K562 (cell line): ENCODE measurements around the gene MRPL2. TPM values are rescaled to one million over a fixed set of nuclear protein-coding genes. Genes with fewer than 3 reads are reported as not detected.
A peak's percentile ranks its signal among the peaks of the same experiment; 100 is the strongest.

Source experiments
- ATAC-seq: fragments of 200-7000 bp; cut with Tn5 transposase; 3 replicates; pipeline ENCODE4 v1.9.1; 2020; ENCODE audit warnings: moderate library complexity
- BruUV-seq: library from RNA; stranded (reverse); fragments of 400-500 nt; replicated peaks from 2 replicates; lab custom pipeline; 2021; lab: Mats Ljungman, UMichigan
- CTCF ChIA-PET: fragments of 300-600 bp; formaldehyde crosslinking; extraction: SDS; loops from one replicate; lab custom pipeline; 2021; ENCODE audit warnings: low intra/inter-chr PET ratio; lab: Yijun Ruan, JAX
- POLR2A ChIA-PET: fragments of 300-600, 350-650 bp; sonication (Branson Sonifier 250); formaldehyde crosslinking; extraction: SDS; loops from one replicate; lab custom pipeline; 2021; ENCODE audit warnings: antibody characterized with exemption, inconsistent platforms; lab: Yijun Ruan, JAX
- DNase-seq, 4 experiments: peaks; one replicate each; pipeline versions ENCODE4 v3.0.0 to v3.0.0-alpha.2; 2011 to 2018; ENCODE audit warnings: low spot score in 3 of 4, mixed read lengths in 3 of 4; ENCODE audit errors: extremely low read depth in 1 of 4
- FAIRE-seq: peaks from 2 replicates; lab custom pipeline; 2011; peaks lifted over from hg19 to GRCh38; lab: Jason Lieb, UNC
- H2AFZ ChIP-seq: 2 replicates; pipeline ENCODE4 v1.6.0; 2011; ENCODE audit warnings: low read depth, low read length, control low read depth, inconsistent platforms
- H3K27ac ChIP-seq: fragments of 200-600 bp; 3 replicates; pipeline ENCODE4 v1.8.0; 2011; ENCODE audit warnings: low read depth, mild to moderate bottlenecking, control low read depth, inconsistent platforms, low read length, moderate library complexity, mixed read lengths; ENCODE audit errors: extremely low read depth
- H3K27me3 ChIP-seq, 2 experiments: fragments of 300-600 bp in 1 of 2; 2 replicates in 1 of 2; 3 replicates in 1 of 2; pipeline versions ENCODE4 v1.6.0 to v1.8.0; 2011; ENCODE audit warnings: inconsistent platforms in 2 of 2, low read length in 2 of 2, mild to moderate bottlenecking in 1 of 2, mixed read lengths in 1 of 2, moderate library complexity in 1 of 2; ENCODE audit not compliant: control insufficient read depth in 2 of 2, insufficient read depth in 2 of 2
- H3K36me3 ChIP-seq: fragments of 300-600 bp; 3 replicates; pipeline ENCODE4 v1.8.0; 2011; ENCODE audit warnings: mild to moderate bottlenecking, low read length, inconsistent platforms; ENCODE audit not compliant: control insufficient read depth, insufficient read depth
- H3K4me1 ChIP-seq, 2 experiments: fragments of 200-600 bp in 1 of 2; replicated peaks in 1 of 2; 2 replicates in 1 of 2; 3 replicates in 1 of 2; pipeline versions ENCODE4 v1.5.1 to v1.8.0; 2011; ENCODE audit warnings: inconsistent platforms in 2 of 2, low read length in 2 of 2, mild to moderate bottlenecking in 1 of 2, mixed read lengths in 1 of 2, moderate library complexity in 1 of 2; ENCODE audit not compliant: control insufficient read depth in 2 of 2, insufficient read depth in 2 of 2
- H3K4me2 ChIP-seq: 2 replicates; pipeline ENCODE4 v1.6.1; 2011; ENCODE audit warnings: low read length, control low read depth, inconsistent platforms, mixed read lengths; ENCODE audit not compliant: insufficient read depth
- H3K4me3 ChIP-seq: fragments of 200-600 bp; sonication (generic), shearing (Covaris generic); 2 replicates; pipeline ENCODE4 v1.5.1; 2016; ENCODE audit warnings: control low read depth, inconsistent platforms
- H3K79me2 ChIP-seq: fragments of 200-600 bp; 3 replicates; pipeline ENCODE4 v1.8.0; 2011; ENCODE audit warnings: low read length, inconsistent platforms; ENCODE audit not compliant: control insufficient read depth, insufficient read depth
- H3K9ac ChIP-seq, 2 experiments: 2 replicates each; pipeline versions ENCODE4 v1.6.0 to v1.6.1; 2011; ENCODE audit warnings: low read depth in 2 of 2, low read length in 2 of 2, control low read depth in 1 of 2, inconsistent platforms in 1 of 2, mild to moderate bottlenecking in 1 of 2, mixed read lengths in 1 of 2; ENCODE audit not compliant: insufficient read depth in 1 of 2
- H3K9me1 ChIP-seq: one replicate; pipeline ENCODE4 v1.6.0; 2011; ENCODE audit warnings: inconsistent platforms, mild to moderate bottlenecking, low read length, moderate library complexity; ENCODE audit not compliant: control insufficient read depth, insufficient read depth
- H3K9me3 ChIP-seq: replicated peaks from 2 replicates; pipeline ENCODE4 v1.5.1; 2011; ENCODE audit warnings: low read depth, low read length, inconsistent platforms; ENCODE audit not compliant: control insufficient read depth, insufficient read depth
- H4K20me1 ChIP-seq: replicated peaks from 2 replicates; pipeline ENCODE4 v1.6.1; 2011; ENCODE audit warnings: low read length, inconsistent platforms, mixed read lengths; ENCODE audit not compliant: control insufficient read depth, insufficient read depth
- CXXC5 ChIP-seq: fragments of 250-450 bp; sonication (Bioruptor Pico); IDR thresholded peaks from 2 replicates; pipeline ENCODE4 v1.8.0; 2022; ENCODE audit warnings: inconsistent platforms, mild to moderate bottlenecking, moderate library complexity
- ELK3 ChIP-seq: fragments of 450-650 bp; formaldehyde crosslinking; IDR thresholded peaks from 2 replicates; pipeline ENCODE4 v1.4.0; 2020; ENCODE audit warnings: mild to moderate bottlenecking
- NUFIP1 ChIP-seq: fragments of 450-650 bp; IDR thresholded peaks from 2 replicates; pipeline ENCODE4 v1.6.1; 2018; ENCODE audit not compliant: partially characterized antibody
- PHTF2 ChIP-seq: fragments of 250-450 bp; sonication (Bioruptor Pico); IDR thresholded peaks from 2 replicates; pipeline ENCODE4 v1.5.0; 2021; ENCODE audit warnings: mild to moderate bottlenecking
- REST ChIP-seq, 2 experiments: fragments of 450-650 bp; formaldehyde crosslinking in 1 of 2; IDR thresholded peaks; 2 replicates each; pipeline versions ENCODE4 v1.4.0 to v1.6.1; 2014 to 2020; ENCODE audit warnings: mild to moderate bottlenecking in 2 of 2, borderline replicate concordance in 1 of 2, low read depth in 1 of 2
- SMAD3 ChIP-seq: fragments of 450-650 bp; formaldehyde crosslinking; conservative IDR thresholded peaks from 2 replicates; pipeline ENCODE4 v1.4.0; 2020; ENCODE audit warnings: mild to moderate bottlenecking
- SMARCA4 ChIP-seq: fragments of 450-650 bp; IDR thresholded peaks from 2 replicates; pipeline ENCODE4 v1.6.1; 2016
- TBL1XR1 ChIP-seq, 2 experiments: IDR thresholded peaks; 2 replicates each; pipeline ENCODE4 v1.6.1; 2012; ENCODE audit warnings: improper control_type of control experiment in 2 of 2, low read length in 2 of 2, mild to moderate bottlenecking in 1 of 2
- WGBS: fragments of 100-300 bp; shearing (Covaris generic); methylation state at CpG from one replicate; pipeline ENCODE4 v1.1.6; 2016; ENCODE audit warnings: low coverage, mixed read lengths; ENCODE audit not compliant: insufficient coverage; ENCODE audit errors: missing lambda C conversion rate; 5-methylcytosine and 5-hydroxymethylcytosine counted together
- in situ Hi-C: fragments of 300-500 bp; cut with MboI; formaldehyde crosslinking; loops from 4 replicates; pipeline ENCODE4 v1.15.0; 2018; ENCODE audit warnings: inconsistent platforms, mixed read lengths
- intact Hi-C: fragments of 100-400 bp; cut with micrococcal nuclease; formaldehyde crosslinking; loops from 2 replicates; pipeline ENCODE4 v1.14.2; 2022
- polyA plus RNA-seq, 8 experiments: library from polyadenylated mRNA; depleted of rRNA in 4 of 8; stranded (reverse) in 5 of 8; unstranded in 3 of 8; fragments of >200 nt; fragmentation: Nextera tagmentation in 2 of 8; fragmentation: Illumina TruSeq in 1 of 8; extraction: Ambion mirVana in 2 of 8; extraction: Trizol in 1 of 8; gene quantifications; 2 replicates each; pipeline versions ENCODE4 v1.2.1 to v1.2.3, GENCODE V29; 2011 to 2014; ENCODE audit warnings: inconsistent platforms in 1 of 8, missing spikeins in 1 of 8
- total RNA-seq, 7 experiments: library from RNA; depleted of rRNA in 6 of 7; stranded (reverse); fragments of >200 nt in 6 of 7; fragmentation: Illumina TruSeq in 2 of 7; extraction: Trizol in 2 of 7; gene quantifications; 2 replicates each; pipeline versions ENCODE4 v1.2.1 to v1.2.3, GENCODE V29; 2011 to 2021; ENCODE audit warnings: low replicate concordance in 1 of 7
- TF ChIP-seq, protein P1 (sequence below): fragments of 450-650 bp; conservative IDR thresholded peaks from 2 replicates; pipeline ENCODE4 v1.6.1; 2016; ENCODE audit warnings: missing genetic modification characterization, low read depth, mild to moderate bottlenecking, missing compliant biosample characterization, moderate library complexity

Gene MRPL2
- total and polyA plus RNA-seq, 9 of the 15 experiments (the other 6 are each of a cell fraction or from before 2014, with no cell fraction given) = 63.1 to 262 (median 121) TPM

- under 1% methylated on average over 51 of the region's 51 CpGs for WGBS
- peak within 1 kb of the TSS; percentile 82 for H2AFZ ChIP-seq
- peaks cover 49% of the 10 kb centered on the region for H3K79me2 ChIP-seq
- peak within 1 kb of the TSS; percentile 79 for H3K4me3 ChIP-seq
- intact Hi-C loops (loop anchor here (1.0 to 2.0 kb wide), 3 partner anchors 35 to 85 kb away; partner anchors contain the start of genes CNPY3, KLC4, MRPL2 and PEX6), in situ Hi-C loops (no loop called here)
- H3K4me2 ChIP-seq = peak within 1 kb of the TSS; percentile 100
- H3K36me3 ChIP-seq = peaks cover 70% of the 10 kb centered on the region
- CTCF ChIA-PET = no interaction called here
- no TSS peak for BruUV-seq
- DNase-seq = peak; percentile 97 to 100 (median 98)
- H3K9me1 ChIP-seq = no peaks in the 10 kb centered on the region
- peak within 1 kb of the TSS; percentile 81 for H3K27ac ChIP-seq
- H3K27me3 ChIP-seq = no peaks in the 10 kb centered on the region
- H3K4me1 ChIP-seq = peaks cover 34 to 41% of the 10 kb centered on the region in 2 experiments; a peak in 4 of 5 replicates
- peak; percentile 95 for ATAC-seq
- peak within 1 kb of the TSS; percentile 89 to 92 for H3K9ac ChIP-seq
- peak; percentile 100 for FAIRE-seq
- peaks cover 4% of the 10 kb centered on the region; the same call in 1 of the 2 replicates for H4K20me1 ChIP-seq
- POLR2A ChIA-PET = interaction anchor here (0.6 to 3.9 kb wide), 27 partner anchors 10 to 1098 kb away, joined by 3 to 23 read pairs (median 4); partner anchors contain the start of genes CUL7, KLC4, MRPL2 and PEX6
- H3K9me3 ChIP-seq = no peaks in the 10 kb centered on the region
- TF ChIP-seq CXXC5 (CRISPR knock-in tag) = peak; percentile 90
- TF ChIP-seq, protein P1, sequence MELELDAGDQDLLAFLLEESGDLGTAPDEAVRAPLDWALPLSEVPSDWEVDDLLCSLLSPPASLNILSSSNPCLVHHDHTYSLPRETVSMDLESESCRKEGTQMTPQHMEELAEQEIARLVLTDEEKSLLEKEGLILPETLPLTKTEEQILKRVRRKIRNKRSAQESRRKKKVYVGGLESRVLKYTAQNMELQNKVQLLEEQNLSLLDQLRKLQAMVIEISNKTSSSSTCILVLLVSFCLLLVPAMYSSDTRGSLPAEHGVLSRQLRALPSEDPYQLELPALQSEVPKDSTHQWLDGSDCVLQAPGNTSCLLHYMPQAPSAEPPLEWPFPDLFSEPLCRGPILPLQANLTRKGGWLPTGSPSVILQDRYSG = no peak
- TF ChIP-seq SMARCA4 = no peak
- no peak for TF ChIP-seq NUFIP1
- TF ChIP-seq ELK3 (CRISPR knock-in tag) = no peak
- TF ChIP-seq REST (IDR thresholded peaks at IDR 0.05; ENCODE audit: borderline replicate concordance) = no peak
- no peak for TF ChIP-seq REST (CRISPR knock-in tag; IDR thresholded peaks at IDR 0.05; ENCODE audit: low read depth)
- no peak for TF ChIP-seq SMAD3 (CRISPR knock-in tag)
- no peak for TF ChIP-seq PHTF2 (CRISPR knock-in tag)
- TF ChIP-seq TBL1XR1 (IDR thresholded peaks at IDR 0.05; ENCODE audit: low read length in 2 of 2) = no peak
Measured at GRCh38 chr6:43013843-43014433, 45.3 kb downstream of the MRPL2 start, which contains the start of the genes KLHDC3 and MEA1. KLHDC3 (plus strand) TSS chr6:43014249; CDS start chr6:43017193, 2,944 bp downstream. MEA1 (minus strand) TSS chr6:43013946; CDS start chr6:43013813, 133 bp downstream.
